GM12891 (cell line): ENCODE results near the gene UBE2O.

Experiments used
- POLR2A ChIP-seq: IDR thresholded peaks from 2 replicates; pipeline ENCODE4 v1.6.1; 2011; ENCODE audit warnings: low read depth, low read length, control low read depth
- POLR2AphosphoS5 ChIP-seq: IDR thresholded peaks from 2 replicates; pipeline ENCODE4 v1.6.1; 2011; ENCODE audit warnings: low read depth, low read length, control low read depth

DNA sequence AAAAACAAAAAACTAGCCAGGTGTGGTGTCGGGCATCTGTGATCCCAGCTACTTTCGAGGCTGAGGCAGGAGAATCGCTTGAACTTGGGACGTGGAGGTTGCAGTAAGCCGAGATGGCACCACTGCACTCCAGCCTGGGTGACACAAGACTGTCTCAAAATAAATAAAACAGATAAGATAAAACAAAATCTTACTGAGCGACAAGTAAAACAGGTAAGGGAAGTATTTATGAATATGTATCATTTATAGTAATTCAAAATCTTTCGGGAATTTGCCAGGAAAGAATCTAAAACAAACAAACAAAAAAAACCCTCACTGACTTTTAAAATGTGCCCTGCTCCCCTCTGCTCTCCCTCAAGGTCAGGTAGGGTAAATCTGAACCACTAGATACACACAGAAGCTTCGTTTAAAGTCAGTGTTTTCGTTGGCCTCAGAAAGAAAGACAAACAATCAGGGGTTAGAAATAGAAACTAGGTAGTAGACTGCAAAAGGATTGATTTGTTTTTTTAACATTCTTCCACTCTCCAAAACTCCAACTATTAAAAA lies 101.4 kb downstream of the UBE2O start:
- no peak for TF ChIP-seq POLR2A
- no peak for TF ChIP-seq POLR2AphosphoS5
